ENCODE data around the gene NRXN3. TPM values are rescaled to one million over a fixed set of nuclear protein-coding genes. Genes with fewer than 3 reads are reported as not detected.

The NRXN3 gene
- total and polyA plus RNA-seq, 2 donors (not counting 1 experiment from before 2014, with no cell fraction given), result not detected

DNA sequence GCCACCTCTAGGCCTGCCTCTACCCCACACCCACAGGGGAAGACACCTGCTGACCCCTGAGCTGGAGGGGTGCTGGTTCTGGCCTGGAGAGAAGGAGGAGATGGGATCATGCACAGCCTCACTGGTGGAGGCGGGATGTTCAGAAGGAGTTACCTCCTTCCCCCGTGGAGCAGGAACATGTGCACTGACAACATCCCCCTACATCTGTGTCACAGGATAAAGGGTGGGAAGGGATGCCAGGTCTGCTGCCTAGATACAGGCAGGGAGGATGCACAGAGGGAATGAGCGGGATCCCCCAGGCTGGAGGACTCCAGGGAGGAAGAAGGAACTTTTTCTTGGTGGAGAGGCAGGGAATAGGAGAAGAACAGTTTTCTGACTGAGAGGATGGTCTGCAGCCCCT lies 8.8 kb downstream of the NRXN3 start:
- WGBS (ENCODE audit: insufficient coverage), result 83% methylated on average over 3 of the region's 3 CpGs
- Histone ChIP-seq H3K36me3 (replicated peaks in 1 of 2; ENCODE audit: control extremely low read depth in 1 of 2, control insufficient read depth in 1 of 2, extremely low read depth in 1 of 2, insufficient read depth in 2 of 2, low read length in 1 of 2) (no peaks in the 10 kb centered on the region), H2AFZ (ENCODE audit: insufficient read depth, low read depth, low read length, poor library complexity, severe bottlenecking) (no peak overlapping the region), H3K4me2 (replicated peaks; ENCODE audit: low read depth, low read length, poor library complexity, severe bottlenecking) (no peak overlapping the region), H3K9me3 (ENCODE audit: control extremely low read depth in 1 of 3, control insufficient read depth in 2 of 3, insufficient read depth in 1 of 3, low read length in 2 of 3) (peaks cover 0 to 2% (median 0%) of the 10 kb centered on the region in 3 donors), H4K20me1 (ENCODE audit: control insufficient read depth, insufficient read depth, low read length, poor library complexity, severe bottlenecking) (no peaks in the 10 kb centered on the region), H3K4me1 (ENCODE audit: control insufficient read depth in 2 of 2, insufficient read depth in 2 of 2, low read length in 2 of 2) (no peaks in the 10 kb centered on the region), H3K9ac (ENCODE audit: low read length) (no peak overlapping the region), H3K27ac (ENCODE audit: low read length in 2 of 2) (no peak overlapping the region), H3K79me2 (ENCODE audit: control insufficient read depth, insufficient read depth, low read length) (no peaks in the 10 kb centered on the region), H3K4me3 (ENCODE audit: control extremely low read depth in 1 of 5, extremely low read depth in 1 of 5, insufficient read depth in 1 of 5, low read depth in 2 of 5, low read length in 4 of 5) (no peak overlapping the region), H3K27me3 (replicated peaks in 1 of 4; ENCODE audit: control extremely low read depth in 1 of 4, control insufficient read depth in 3 of 4, insufficient read depth in 4 of 4, low read length in 3 of 4) (no peaks in the 10 kb centered on the region)
- Mint-ChIP-seq H3K27me3 (peaks cover 11% of the 10 kb centered on the region), H3K4me3 (no peak overlapping the region), H3K27ac (no peak overlapping the region), H3K4me1 (no peaks in the 10 kb centered on the region), H3K9me3 (ENCODE audit: insufficient read depth) (no peaks in the 10 kb centered on the region)
- TF ChIP-seq EZH2 (IDR thresholded peaks at IDR 0.05; ENCODE audit: borderline replicate concordance, insufficient read depth, low read depth, low read length, poor library complexity, severe bottlenecking), result no peak
- TF ChIP-seq, protein P1, sequence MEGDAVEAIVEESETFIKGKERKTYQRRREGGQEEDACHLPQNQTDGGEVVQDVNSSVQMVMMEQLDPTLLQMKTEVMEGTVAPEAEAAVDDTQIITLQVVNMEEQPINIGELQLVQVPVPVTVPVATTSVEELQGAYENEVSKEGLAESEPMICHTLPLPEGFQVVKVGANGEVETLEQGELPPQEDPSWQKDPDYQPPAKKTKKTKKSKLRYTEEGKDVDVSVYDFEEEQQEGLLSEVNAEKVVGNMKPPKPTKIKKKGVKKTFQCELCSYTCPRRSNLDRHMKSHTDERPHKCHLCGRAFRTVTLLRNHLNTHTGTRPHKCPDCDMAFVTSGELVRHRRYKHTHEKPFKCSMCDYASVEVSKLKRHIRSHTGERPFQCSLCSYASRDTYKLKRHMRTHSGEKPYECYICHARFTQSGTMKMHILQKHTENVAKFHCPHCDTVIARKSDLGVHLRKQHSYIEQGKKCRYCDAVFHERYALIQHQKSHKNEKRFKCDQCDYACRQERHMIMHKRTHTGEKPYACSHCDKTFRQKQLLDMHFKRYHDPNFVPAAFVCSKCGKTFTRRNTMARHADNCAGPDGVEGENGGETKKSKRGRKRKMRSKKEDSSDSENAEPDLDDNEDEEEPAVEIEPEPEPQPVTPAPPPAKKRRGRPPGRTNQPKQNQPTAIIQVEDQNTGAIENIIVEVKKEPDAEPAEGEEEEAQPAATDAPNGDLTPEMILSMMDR (IDR thresholded peaks at IDR 0.05), result no peak
- DNase-seq (no peak), ATAC-seq (ENCODE audit: low read depth) (no peak)
- CTCF ChIA-PET, result no interaction called here
- POLR2A ChIA-PET, result no interaction called here
- intact Hi-C loops (cut with micrococcal nuclease), result no loop called here

DNA sequence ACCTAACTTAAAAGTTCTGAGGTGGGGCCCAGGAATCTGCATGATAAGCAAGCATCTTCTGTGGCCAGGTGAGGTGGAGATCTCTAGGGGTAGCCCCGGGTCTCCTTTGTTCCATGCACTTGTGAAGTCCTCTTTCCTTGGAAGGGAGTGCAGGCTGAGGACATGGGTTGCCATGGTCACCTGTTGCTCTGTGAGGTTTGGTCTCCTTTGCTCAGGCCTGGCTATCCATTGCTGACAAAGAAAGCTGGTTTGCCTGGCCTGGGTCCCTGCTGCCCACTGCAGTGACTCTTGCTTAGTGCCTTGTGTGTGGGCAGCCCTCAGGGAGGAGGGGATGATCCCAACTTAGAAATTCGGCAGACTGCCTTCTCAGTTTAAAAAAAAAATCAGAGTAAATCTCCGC lies 11.1 kb downstream of the NRXN3 start:
- no peaks in the 10 kb centered on the region for H3K4me1 Mint-ChIP-seq
- Histone ChIP-seq H3K9ac (ENCODE audit: low read length) (no peak overlapping the region), H3K4me3 (ENCODE audit: control extremely low read depth in 1 of 5, extremely low read depth in 1 of 5, insufficient read depth in 1 of 5, low read depth in 2 of 5, low read length in 4 of 5) (no peak overlapping the region), H3K27me3 (replicated peaks in 1 of 4; ENCODE audit: control extremely low read depth in 1 of 4, control insufficient read depth in 3 of 4, insufficient read depth in 4 of 4, low read length in 3 of 4) (peaks cover 0 to 4% (median 0%) of the 10 kb centered on the region in 4 experiments), H3K79me2 (ENCODE audit: control insufficient read depth, insufficient read depth, low read length) (no peaks in the 10 kb centered on the region), H4K20me1 (ENCODE audit: control insufficient read depth, insufficient read depth, low read length, poor library complexity, severe bottlenecking) (no peaks in the 10 kb centered on the region), H3K4me2 (replicated peaks; ENCODE audit: low read depth, low read length, poor library complexity, severe bottlenecking) (no peak overlapping the region), H3K4me1 (ENCODE audit: control insufficient read depth in 2 of 2, insufficient read depth in 2 of 2, low read length in 2 of 2) (no peaks in the 10 kb centered on the region), H3K9me3 (ENCODE audit: control extremely low read depth in 1 of 3, control insufficient read depth in 2 of 3, insufficient read depth in 1 of 3, low read length in 2 of 3) (peaks cover 0 to 2% (median 0%) of the 10 kb centered on the region in 3 donors), H3K36me3 (replicated peaks in 1 of 2; ENCODE audit: control extremely low read depth in 1 of 2, control insufficient read depth in 1 of 2, extremely low read depth in 1 of 2, insufficient read depth in 2 of 2, low read length in 1 of 2) (no peaks in the 10 kb centered on the region), H3K27ac (ENCODE audit: low read length in 2 of 2) (no peak overlapping the region), H2AFZ (ENCODE audit: insufficient read depth, low read depth, low read length, poor library complexity, severe bottlenecking) (no peak overlapping the region)
- no peak for ATAC-seq (ENCODE audit: low read depth)
- no peak overlapping the region for H3K27ac Mint-ChIP-seq
- no peaks in the 10 kb centered on the region for H3K9me3 Mint-ChIP-seq (ENCODE audit: insufficient read depth)
- H3K4me3 Mint-ChIP-seq, result no peak overlapping the region
- DNase-seq, result no peak
- intact Hi-C loops (cut with micrococcal nuclease), result no loop called here
- CTCF ChIA-PET, result no interaction called here
- TF ChIP-seq, protein P1 (IDR thresholded peaks at IDR 0.05), result no peak
- TF ChIP-seq EZH2 (IDR thresholded peaks at IDR 0.05; ENCODE audit: borderline replicate concordance, insufficient read depth, low read depth, low read length, poor library complexity, severe bottlenecking), result no peak
- H3K27me3 Mint-ChIP-seq, result peaks cover 13% of the 10 kb centered on the region
- WGBS (ENCODE audit: insufficient coverage), result 68% methylated on average over 3 of the region's 3 CpGs
- POLR2A ChIA-PET, result no interaction called here
